SKM-1 treated with dmso at 0.1 percent for 144 hours (cell line): ENCODE measurements around the gene KLK10.
"Not testable (repeated sequence)": the region's sequence is repeated elsewhere in the genome, so short reads cannot be mapped to it uniquely, and the experiment has no call there.

Experiments used
- DNase-seq: peaks from one replicate; lab custom pipeline; 2025; ENCODE audit not compliant: unreplicated experiment; lab: John Stamatoyannopoulos, UW

Gene KLK10

GRCh38 chr19:50969810-50970209 is 49.7 kb downstream of the KLK10 start:
- DNase-seq, result not testable (repeated sequence)

- no peak for DNase-seq
Measured at GRCh38 chr19:50969413-50969760, 50.1 kb downstream of the KLK10 start, which contains the start of gene KLK6. TSS of gene KLK6 (minus strand) at chr19:50969591. CDS start at chr19:50968104, 1,487 bp downstream.

GRCh38 chr19:50968716-50969412 is 50.6 kb downstream of the KLK10 start:
- no peak for DNase-seq

DNA sequence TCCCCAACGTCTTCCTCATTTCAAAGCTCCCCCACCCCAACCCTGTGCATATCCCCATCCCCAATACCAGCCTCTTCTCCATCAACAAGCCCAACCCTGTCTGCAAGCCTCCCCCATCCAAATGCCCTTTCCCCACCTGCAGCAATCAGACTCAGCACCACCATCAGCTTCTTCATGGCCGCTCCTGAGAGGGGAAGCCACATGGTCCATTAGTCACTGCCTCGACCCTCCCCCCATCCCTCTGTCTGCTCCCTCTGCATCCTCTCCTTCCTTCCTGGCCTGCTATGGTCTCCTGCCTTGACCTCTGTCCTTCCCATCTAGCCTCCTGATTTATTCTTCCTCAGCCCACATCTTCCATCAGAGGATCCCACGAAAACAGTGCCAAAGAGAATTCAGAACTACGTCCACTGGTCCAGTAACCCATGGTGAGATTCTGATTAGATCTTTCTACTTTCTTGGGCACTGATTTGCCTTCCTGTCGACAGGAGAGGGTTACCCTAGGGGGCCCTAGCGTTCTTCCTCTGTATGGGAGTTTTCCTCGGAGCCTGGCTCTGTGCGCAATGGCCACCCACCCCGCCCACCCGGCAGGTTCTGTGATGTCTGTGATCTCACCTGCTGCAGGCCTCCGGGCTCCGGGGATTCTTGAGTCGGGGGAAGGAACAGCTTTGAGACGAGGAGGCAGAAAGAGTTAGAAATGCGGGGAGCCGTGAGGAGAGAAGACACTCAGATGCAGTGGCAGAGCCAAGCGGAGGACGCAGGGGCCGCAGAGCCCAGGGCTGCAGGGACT is 51.4 kb downstream of the KLK10 start:
- DNase-seq, result no peak

DNA sequence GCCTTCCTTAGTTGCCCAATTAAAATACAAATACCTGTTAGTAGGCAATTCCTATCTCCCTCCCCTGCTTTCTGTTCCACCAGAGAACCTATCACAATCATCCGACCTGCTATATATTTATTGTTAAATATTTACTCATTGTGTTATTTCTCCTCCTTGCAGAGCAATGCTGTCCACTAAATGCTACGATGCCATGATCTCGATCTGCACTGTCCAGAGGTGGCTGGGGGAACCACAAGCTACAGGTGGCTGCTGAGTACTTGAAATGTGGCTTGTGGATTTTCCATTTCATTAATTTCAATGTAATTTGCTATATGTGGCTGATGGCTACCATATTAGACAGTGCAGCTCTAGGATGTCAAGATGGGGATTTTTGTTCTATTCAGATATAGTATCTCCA is 55.2 kb downstream of the KLK10 start:
- DNase-seq, result no peak

- DNase-seq, result no peak
Measured at GRCh38 chr19:50963381-50963780, 56.1 kb downstream of the KLK10 start.
